Stomach smooth muscle (tissue), 2 donors: ENCODE measurements around the gene RPS6KA3.
"Not testable (repeated sequence)": the region's sequence is repeated elsewhere in the genome, so short reads cannot be mapped to it uniquely, and the experiment has no call there.

Experiments
- H3K27ac ChIP-seq: one replicate; pipeline ENCODE4 v1.7.0; 2013; ENCODE audit warnings: mild to moderate bottlenecking, low read length, inconsistent platforms
- H3K27me3 ChIP-seq, 2 donors: one replicate each; pipeline ENCODE4 v1.7.0; 2013; ENCODE audit warnings: low read length in 2 of 2; ENCODE audit not compliant: insufficient read depth in 2 of 2, control insufficient read depth in 1 of 2
- H3K36me3 ChIP-seq, 2 donors: one replicate each; pipeline ENCODE4 v1.7.0; 2013; ENCODE audit warnings: low read length in 2 of 2; ENCODE audit not compliant: control insufficient read depth in 2 of 2, insufficient read depth in 2 of 2
- H3K4me1 ChIP-seq: one replicate; pipeline ENCODE4 v1.7.0; 2013; ENCODE audit warnings: low read length; ENCODE audit not compliant: control insufficient read depth, insufficient read depth
- H3K4me3 ChIP-seq, 2 donors: one replicate each; pipeline ENCODE4 v1.7.0; 2013; ENCODE audit warnings: low read length in 2 of 2
- H3K9ac ChIP-seq, 2 donors: one replicate each; pipeline ENCODE4 v1.7.0; 2013; ENCODE audit warnings: low read length in 2 of 2, mild to moderate bottlenecking in 1 of 2
- H3K9me3 ChIP-seq, 2 donors: one replicate each; pipeline ENCODE4 v1.7.0; 2013; ENCODE audit warnings: low read length in 2 of 2; ENCODE audit not compliant: control insufficient read depth in 2 of 2
- donor health status: healthy.
- donor health status: Pancreatic carcinoma.

Gene RPS6KA3

DNA sequence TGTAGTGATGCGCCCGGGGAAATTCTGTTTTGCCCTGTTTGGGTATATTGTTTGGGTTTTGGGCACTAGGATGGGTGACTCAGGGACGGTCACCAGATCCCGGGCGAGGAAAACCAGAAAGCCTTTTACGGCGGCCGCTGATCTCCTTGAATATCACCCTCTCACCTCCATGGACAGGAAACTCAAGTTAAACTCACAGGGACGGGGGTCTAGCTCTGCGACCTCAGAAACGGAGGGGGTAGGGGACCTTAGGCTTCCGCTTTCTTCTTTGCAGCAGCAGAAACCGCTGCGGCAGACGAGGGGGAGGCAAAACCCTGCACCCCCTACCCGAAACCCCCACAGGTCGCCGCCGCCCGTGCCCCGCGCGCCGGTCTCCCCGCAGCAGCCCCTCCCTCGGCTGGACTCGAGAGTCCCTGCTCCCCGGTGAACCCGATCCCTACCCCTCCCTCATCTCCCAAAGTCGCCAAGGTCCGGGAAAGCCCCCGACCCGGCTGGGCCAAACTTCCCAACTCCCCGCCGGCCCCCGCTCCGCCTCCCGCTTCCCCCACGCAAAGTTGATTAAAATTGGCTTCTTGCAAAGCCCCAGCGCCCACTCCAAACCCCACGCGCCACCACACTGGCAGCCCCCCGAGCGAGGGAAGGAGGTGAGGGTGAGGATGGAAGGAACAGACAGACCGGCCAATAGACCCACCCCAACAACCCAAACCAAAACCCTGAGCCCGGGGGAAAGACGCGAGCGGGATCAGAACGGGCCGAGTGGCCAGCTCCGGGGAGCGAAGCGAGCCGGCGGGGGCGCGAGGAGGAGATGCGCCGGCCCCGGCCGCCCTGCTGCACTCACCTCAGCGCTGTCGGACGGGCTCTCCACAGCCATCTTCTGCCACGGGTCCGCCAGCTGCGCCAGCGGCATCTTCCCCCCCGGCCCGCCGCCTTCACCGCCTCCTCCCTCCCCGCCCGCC lies 705 bp downstream of the RPS6KA3 start:
- H3K27me3 ChIP-seq = peaks cover 0 to 2% of the 10 kb centered on the region in 2 donors
- H3K4me3 ChIP-seq = peak overlapping the region; percentile 54 to 76
- peaks cover 4% of the 10 kb centered on the region for H3K4me1 ChIP-seq
- peak overlapping the region; percentile 68 to 73 for H3K9ac ChIP-seq
- no peaks in the 10 kb centered on the region for H3K36me3 ChIP-seq
- H3K27ac ChIP-seq = peak overlapping the region; percentile 56
- H3K9me3 ChIP-seq = no peaks in the 10 kb centered on the region

- peak overlapping the region; percentile 56 for H3K27ac ChIP-seq
- H3K9me3 ChIP-seq = no peaks in the 10 kb centered on the region
- H3K4me1 ChIP-seq = peaks cover 4% of the 10 kb centered on the region
- no peaks in the 10 kb centered on the region for H3K36me3 ChIP-seq
- peak overlapping the region; percentile 68 to 73 for H3K9ac ChIP-seq
- H3K27me3 ChIP-seq = peaks cover 0 to 2% of the 10 kb centered on the region in 2 donors
- H3K4me3 ChIP-seq = peak overlapping the region; percentile 54 to 76
Measured at GRCh38 chrX:20265221-20265725, 1.4 kb downstream of the RPS6KA3 start.

DNA sequence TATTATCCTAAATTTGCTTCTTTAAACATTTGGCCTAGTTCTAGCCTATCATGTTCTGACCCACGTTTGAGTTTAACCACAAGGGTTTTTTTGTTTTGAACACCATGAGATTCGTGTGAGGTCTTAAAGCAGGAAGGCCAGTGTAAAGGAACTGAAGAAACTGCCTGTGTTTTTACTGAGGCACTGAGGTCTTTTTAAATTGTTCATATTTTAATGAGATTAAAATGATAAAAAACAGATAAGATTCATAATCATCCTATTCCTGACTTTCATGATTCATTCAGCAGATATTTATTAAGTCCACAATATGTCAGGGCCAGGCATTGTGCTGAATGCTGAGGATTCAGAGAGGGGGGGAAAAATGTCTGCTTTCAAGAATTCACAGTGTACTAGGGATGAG lies 3.2 kb downstream of the RPS6KA3 start:
- no peaks in the 10 kb centered on the region for H3K9me3 ChIP-seq
- H3K4me1 ChIP-seq = peaks cover 4% of the 10 kb centered on the region
- peaks cover 0 to 2% of the 10 kb centered on the region in 2 donors for H3K27me3 ChIP-seq
- no peak overlapping the region for H3K9ac ChIP-seq
- H3K27ac ChIP-seq = no peak overlapping the region
- H3K4me3 ChIP-seq = no peak overlapping the region
- no peaks in the 10 kb centered on the region for H3K36me3 ChIP-seq

GRCh38 chrX:20260885-20261284 lies 5.8 kb downstream of the RPS6KA3 start:
- no peaks in the 10 kb centered on the region for H3K36me3 ChIP-seq
- no peak overlapping the region for H3K9ac ChIP-seq
- no peak overlapping the region for H3K27ac ChIP-seq
- H3K27me3 ChIP-seq = peaks cover 0 to 2% of the 10 kb centered on the region in 2 donors
- H3K4me3 ChIP-seq = no peak overlapping the region
- no peaks in the 10 kb centered on the region for H3K9me3 ChIP-seq
- H3K4me1 ChIP-seq = no peaks in the 10 kb centered on the region

DNA sequence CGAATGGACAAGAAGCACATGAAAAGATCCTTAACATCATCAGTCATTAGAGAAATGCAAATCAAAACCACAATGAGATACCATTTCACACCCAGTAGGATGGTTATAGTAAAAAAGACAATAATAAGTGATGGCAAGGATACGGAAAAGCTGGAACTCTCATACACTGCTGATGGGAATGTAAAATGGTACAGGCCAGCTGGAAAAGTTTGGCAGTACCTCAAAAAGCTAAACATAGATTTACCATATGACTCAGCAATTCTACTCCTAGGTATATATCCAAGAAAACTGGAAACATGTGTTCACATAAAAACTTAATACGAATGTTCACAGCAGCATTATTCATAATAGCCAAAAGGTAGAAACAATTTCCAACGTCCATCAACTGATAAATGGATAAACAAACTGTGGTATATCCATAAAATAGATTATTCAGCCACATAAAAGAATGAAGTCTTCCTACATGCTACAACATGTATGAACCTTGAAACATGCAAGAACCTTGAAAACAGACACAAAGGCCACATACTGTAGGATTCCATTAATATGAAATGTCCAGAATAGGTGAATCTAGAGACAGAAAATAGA lies 11.9 kb downstream of the RPS6KA3 start:
- no peaks in the 10 kb centered on the region for H3K9me3 ChIP-seq
- no peak overlapping the region for H3K27ac ChIP-seq
- H3K4me3 ChIP-seq = no peak overlapping the region
- H3K9ac ChIP-seq = no peak overlapping the region
- no peaks in the 10 kb centered on the region for H3K36me3 ChIP-seq
- H3K27me3 ChIP-seq = no peaks in the 10 kb centered on the region
- H3K4me1 ChIP-seq = no peaks in the 10 kb centered on the region

GRCh38 chrX:20253232-20253543 lies 13.5 kb downstream of the RPS6KA3 start:
- Histone ChIP-seq H3K9me3 (no peaks in the 10 kb centered on the region), H3K27me3 (no peaks in the 10 kb centered on the region)

GRCh38 chrX:20252381-20253231 lies 14.1 kb downstream of the RPS6KA3 start:
- no peak overlapping the region for H3K4me3 ChIP-seq
- H3K9me3 ChIP-seq = no peaks in the 10 kb centered on the region
- H3K36me3 ChIP-seq = no peaks in the 10 kb centered on the region
- no peaks in the 10 kb centered on the region for H3K4me1 ChIP-seq
- no peaks in the 10 kb centered on the region for H3K27me3 ChIP-seq
- H3K9ac ChIP-seq = no peak overlapping the region
- H3K27ac ChIP-seq = no peak overlapping the region

More at GRCh38 chrX:20253232-20253543, 13.5 kb downstream of the RPS6KA3 start:
- no peak overlapping the region for H3K9ac ChIP-seq
- no peak overlapping the region for H3K27ac ChIP-seq
- no peaks in the 10 kb centered on the region for H3K4me1 ChIP-seq
- no peak overlapping the region for H3K4me3 ChIP-seq
- H3K36me3 ChIP-seq = no peaks in the 10 kb centered on the region

GRCh38 chrX:20251691-20252090 lies 15.0 kb downstream of the RPS6KA3 start:
- Histone ChIP-seq H3K9ac (no peak overlapping the region), H3K27ac (no peak overlapping the region), H3K4me3 (no peak overlapping the region), H3K27me3 (no peaks in the 10 kb centered on the region), H3K4me1 (no peaks in the 10 kb centered on the region), H3K36me3 (no peaks in the 10 kb centered on the region), H3K9me3 (no peaks in the 10 kb centered on the region)

GRCh38 chrX:20250146-20250545 lies 16.6 kb downstream of the RPS6KA3 start:
- not testable (repeated sequence) for H3K4me1 ChIP-seq, H3K9ac ChIP-seq, H3K27ac ChIP-seq, H3K27me3 ChIP-seq, H3K4me3 ChIP-seq, H3K9me3 ChIP-seq, H3K36me3 ChIP-seq

- Histone ChIP-seq H3K27ac (no peak overlapping the region), H3K4me3 (no peak overlapping the region), H3K36me3 (no peaks in the 10 kb centered on the region), H3K9ac (no peak overlapping the region), H3K27me3 (no peaks in the 10 kb centered on the region), H3K4me1 (no peaks in the 10 kb centered on the region), H3K9me3 (no peaks in the 10 kb centered on the region)
Measured at GRCh38 chrX:20248592-20249192, 18.0 kb downstream of the RPS6KA3 start.
